ENCODE data around the gene PARVA. TPM values are rescaled to one million over a fixed set of nuclear protein-coding genes. Genes with fewer than 3 reads are reported as not detected.
A peak's percentile ranks its signal among the peaks of the same experiment; 100 is the strongest.

The PARVA gene
- total and polyA plus RNA-seq, 12 donors, result 20.1 to 84.8 (median 67.0) TPM

GRCh38 chr11:12444601-12445000 is 67.2 kb downstream of the PARVA start:
- Histone ChIP-seq H3K4me1 (peaks cover 4 to 53% (median 23%) of the 10 kb centered on the region in 9 donors), H3K9me3 (peaks cover 0 to 11% (median 0%) of the 10 kb centered on the region in 11 donors), H3K27me3 (no peaks in the 10 kb centered on the region), H3K36me3 (no peaks in the 10 kb centered on the region), H3K27ac (no peak overlapping the region), H3K4me3 (no peak overlapping the region)
- no peak for DNase-seq
- intact Hi-C loops (cut with DNase I), result no loop called here
- WGBS, 2 donors, result 39 to 69% methylated on average over 2 of the region's 2 CpGs
- ATAC-seq, result no peak
- TF ChIP-seq CTCF (IDR thresholded peaks at IDR 0.05), result no peak

GRCh38 chr11:12445001-12445400 is 67.6 kb downstream of the PARVA start:
- no peak overlapping the region for H3K4me3 ChIP-seq
- no peak overlapping the region for H3K27ac ChIP-seq
- no peak for TF ChIP-seq CTCF (IDR thresholded peaks at IDR 0.05)
- H3K9me3 ChIP-seq, result peaks cover 0 to 8% (median 0%) of the 10 kb centered on the region in 11 donors
- DNase-seq (no peak), ATAC-seq (no peak)
- WGBS, 2 donors, result 93% methylated on average over 2 of the region's 2 CpGs
- no peaks in the 10 kb centered on the region for H3K27me3 ChIP-seq
- peaks cover 4 to 53% (median 19%) of the 10 kb centered on the region in 9 donors for H3K4me1 ChIP-seq
- intact Hi-C loops (cut with DNase I), result no loop called here
- no peaks in the 10 kb centered on the region for H3K36me3 ChIP-seq

- H3K27ac ChIP-seq, result no peak overlapping the region
- peaks cover 4 to 53% (median 16%) of the 10 kb centered on the region in 9 donors for H3K4me1 ChIP-seq
- H3K9me3 ChIP-seq, result no peaks in the 10 kb centered on the region
- H3K4me3 ChIP-seq, result no peak overlapping the region
- H3K27me3 ChIP-seq, result no peaks in the 10 kb centered on the region
- H3K36me3 ChIP-seq, result no peaks in the 10 kb centered on the region
- intact Hi-C loops (cut with DNase I), result no loop called here
- no peak for DNase-seq
- no peak for ATAC-seq
- TF ChIP-seq CTCF (IDR thresholded peaks at IDR 0.05), result no peak
Observed at GRCh38 chr11:12446863-12447262, 69.5 kb downstream of the PARVA start.

GRCh38 chr11:12448131-12448939 is 71.0 kb downstream of the PARVA start:
- H3K4me1 ChIP-seq, result peaks cover 4 to 62% (median 20%) of the 10 kb centered on the region in 9 donors
- intact Hi-C loops (cut with DNase I), result no loop called here
- 76 to 81% methylated on average over 9 of the region's 9 CpGs for WGBS, 2 donors
- DNase-seq, result no peak
- no peaks in the 10 kb centered on the region for H3K9me3 ChIP-seq
- H3K36me3 ChIP-seq, result no peaks in the 10 kb centered on the region
- no peak overlapping the region for H3K4me3 ChIP-seq
- peak in 3 of 8 donors; percentile 46 to 72 (median 54) for ATAC-seq
- H3K27me3 ChIP-seq, result no peaks in the 10 kb centered on the region
- no peak for TF ChIP-seq CTCF (IDR thresholded peaks at IDR 0.05)
- peak overlapping the region in 2 of 10 donors; percentile 37 to 44 for H3K27ac ChIP-seq
